Measurements from ENCODE around the gene AUTS2.

The AUTS2 gene

DNA sequence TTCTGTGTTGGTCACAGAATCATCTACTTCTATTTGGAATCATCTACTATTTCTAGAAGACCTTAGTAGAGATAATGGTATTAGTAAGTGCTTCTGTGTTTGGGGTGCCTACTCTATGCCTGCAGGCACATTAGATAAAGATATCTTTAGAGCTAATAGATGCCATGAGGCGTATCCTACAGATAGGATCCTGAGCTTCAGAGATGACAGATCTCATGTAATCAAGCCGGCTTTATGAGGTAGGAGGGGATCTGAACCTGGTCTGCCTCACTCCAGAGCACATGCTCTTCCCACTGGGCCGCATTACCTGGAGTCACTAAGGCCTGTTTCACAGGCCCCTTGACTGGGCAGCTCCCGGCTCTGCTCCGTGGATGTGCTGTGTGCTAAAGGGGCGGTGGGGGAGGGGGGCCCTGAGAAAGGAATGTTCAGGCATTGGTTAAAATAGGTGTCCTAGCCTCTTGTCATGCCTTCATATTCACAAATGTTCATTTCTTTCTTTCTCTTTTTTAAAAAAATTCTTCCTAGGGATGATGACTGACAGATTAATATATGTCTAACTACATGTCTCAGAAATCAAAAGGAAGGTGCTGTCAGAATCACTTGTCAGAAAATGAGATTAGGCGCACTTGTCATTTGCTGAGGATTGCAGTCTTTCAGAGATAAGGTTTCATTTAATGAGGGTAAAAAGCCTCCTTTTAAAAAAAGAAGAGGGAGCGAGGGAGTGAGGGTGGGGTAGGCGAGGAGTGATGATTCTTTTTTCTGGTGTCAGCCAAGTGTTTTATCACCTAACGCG is 1075.7 kb downstream of the AUTS2 start:
- TF ChIP-seq, protein P1, sequence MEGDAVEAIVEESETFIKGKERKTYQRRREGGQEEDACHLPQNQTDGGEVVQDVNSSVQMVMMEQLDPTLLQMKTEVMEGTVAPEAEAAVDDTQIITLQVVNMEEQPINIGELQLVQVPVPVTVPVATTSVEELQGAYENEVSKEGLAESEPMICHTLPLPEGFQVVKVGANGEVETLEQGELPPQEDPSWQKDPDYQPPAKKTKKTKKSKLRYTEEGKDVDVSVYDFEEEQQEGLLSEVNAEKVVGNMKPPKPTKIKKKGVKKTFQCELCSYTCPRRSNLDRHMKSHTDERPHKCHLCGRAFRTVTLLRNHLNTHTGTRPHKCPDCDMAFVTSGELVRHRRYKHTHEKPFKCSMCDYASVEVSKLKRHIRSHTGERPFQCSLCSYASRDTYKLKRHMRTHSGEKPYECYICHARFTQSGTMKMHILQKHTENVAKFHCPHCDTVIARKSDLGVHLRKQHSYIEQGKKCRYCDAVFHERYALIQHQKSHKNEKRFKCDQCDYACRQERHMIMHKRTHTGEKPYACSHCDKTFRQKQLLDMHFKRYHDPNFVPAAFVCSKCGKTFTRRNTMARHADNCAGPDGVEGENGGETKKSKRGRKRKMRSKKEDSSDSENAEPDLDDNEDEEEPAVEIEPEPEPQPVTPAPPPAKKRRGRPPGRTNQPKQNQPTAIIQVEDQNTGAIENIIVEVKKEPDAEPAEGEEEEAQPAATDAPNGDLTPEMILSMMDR (conservative IDR thresholded peaks at IDR 0.05; ENCODE audit: low read length) = no peak
- DNase-seq (ENCODE audit: low read depth) = no peak
- H3K4me3 ChIP-seq (ENCODE audit: low read length) = no peak overlapping the region

DNA sequence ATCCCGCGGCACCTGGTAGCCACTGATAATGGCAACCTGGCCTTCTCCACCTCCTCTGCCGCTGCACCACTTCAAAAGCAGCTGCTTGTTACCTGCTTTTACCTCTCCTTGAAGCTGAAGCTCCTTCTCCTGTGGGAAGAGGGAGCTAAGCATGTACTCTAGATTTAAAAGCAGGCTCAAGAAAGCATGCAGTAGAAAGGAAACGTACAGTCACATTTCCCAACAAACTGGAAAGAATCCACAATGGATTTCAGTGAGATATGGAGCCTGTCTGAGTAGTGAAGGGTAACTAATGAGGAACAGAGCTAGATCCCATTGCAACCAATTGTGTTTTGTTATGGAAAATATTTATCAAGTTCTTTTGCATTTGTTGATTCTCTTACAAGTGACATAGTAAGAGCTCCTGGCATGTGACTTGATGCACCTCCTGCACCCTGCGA is 1076.3 kb downstream of the AUTS2 start:
- TF ChIP-seq, protein P1 (conservative IDR thresholded peaks at IDR 0.05; ENCODE audit: low read length) = no peak
- DNase-seq (ENCODE audit: low read depth) = peak; percentile 54
- H3K4me3 ChIP-seq (ENCODE audit: low read length) = no peak overlapping the region

DNA sequence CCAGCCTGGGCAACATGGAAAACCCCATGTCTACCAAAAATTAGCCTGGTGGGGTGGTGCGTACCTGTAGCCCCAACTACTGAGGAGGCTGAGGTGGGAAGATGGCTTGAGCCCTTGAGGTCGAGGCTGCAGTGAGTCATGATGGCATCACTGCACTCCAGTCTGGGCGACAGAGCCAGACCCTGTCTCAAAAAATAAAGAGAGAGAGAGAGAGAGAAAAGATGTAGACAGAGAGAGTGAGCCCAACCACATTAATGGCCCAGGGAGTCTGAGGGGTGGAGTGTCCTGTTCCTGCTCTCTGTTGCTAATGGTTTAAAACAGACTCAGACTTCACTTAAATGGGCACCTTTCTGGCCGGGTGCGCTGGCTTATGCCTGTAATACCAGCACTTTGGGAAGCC is 1078.0 kb downstream of the AUTS2 start:
- TF ChIP-seq, protein P1 (conservative IDR thresholded peaks at IDR 0.05; ENCODE audit: low read length) = no peak
- H3K4me3 ChIP-seq (ENCODE audit: low read length) = no peak overlapping the region
- DNase-seq (ENCODE audit: low read depth) = no peak

DNA sequence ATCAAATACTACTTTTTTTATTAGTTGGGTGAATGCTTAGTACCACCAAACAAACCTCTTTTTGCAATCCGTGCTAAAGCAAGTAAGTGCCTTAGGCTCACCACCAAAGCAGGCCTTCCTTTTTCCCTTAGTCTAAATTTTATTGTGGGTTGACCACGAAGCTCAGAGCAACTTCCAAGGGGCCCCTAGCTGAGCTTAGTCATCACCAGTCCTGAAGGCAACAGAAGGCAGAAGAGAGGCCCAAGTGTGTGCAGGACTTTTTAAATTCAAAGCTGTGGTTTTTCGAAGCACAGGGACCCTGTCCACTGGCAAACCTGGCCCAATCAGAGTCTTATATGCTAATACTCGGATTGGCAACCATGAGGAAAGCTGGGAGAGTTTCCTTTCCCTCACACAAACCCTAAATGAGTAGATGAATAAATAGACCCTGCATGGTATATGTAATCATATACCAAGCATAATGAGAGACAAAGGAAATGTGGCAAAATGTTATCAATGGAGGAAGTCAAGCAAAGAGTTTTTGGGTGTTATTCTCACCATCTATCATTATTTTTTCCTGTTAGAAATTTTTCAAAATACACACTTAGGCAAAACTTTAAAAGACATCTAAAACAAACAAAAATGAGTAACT is 1080.5 kb downstream of the AUTS2 start:
- DNase-seq (ENCODE audit: low read depth) = peak; percentile 76
- H3K4me3 ChIP-seq (ENCODE audit: low read length) = no peak overlapping the region
- TF ChIP-seq, protein P1 (conservative IDR thresholded peaks at IDR 0.05; ENCODE audit: low read length) = no peak

DNA sequence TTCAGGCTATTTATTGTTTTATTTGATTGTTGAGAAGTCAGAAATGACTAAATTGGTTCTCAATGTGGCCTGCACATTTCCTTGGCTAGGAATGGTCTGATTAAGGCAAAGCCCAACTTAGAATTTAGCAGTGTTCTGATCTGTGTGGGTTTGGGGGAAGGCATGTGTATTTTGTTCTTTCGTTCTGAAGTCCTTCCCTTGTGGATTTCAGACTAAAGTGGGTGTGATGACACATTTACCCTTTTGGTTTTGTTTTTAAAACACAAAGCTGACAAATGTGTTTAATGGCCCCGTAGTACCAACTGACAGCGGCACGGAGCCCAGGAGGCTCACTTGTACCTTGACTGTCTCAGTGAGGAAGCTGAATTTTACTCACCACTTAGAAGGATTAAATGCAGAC is 1081.4 kb downstream of the AUTS2 start:
- TF ChIP-seq, protein P1 (conservative IDR thresholded peaks at IDR 0.05; ENCODE audit: low read length) = no peak
- DNase-seq (ENCODE audit: low read depth) = peak; percentile 78
- H3K4me3 ChIP-seq (ENCODE audit: low read length) = peak overlapping the region; percentile 13

GRCh38 chr7:70680306-70680705 is 1082.0 kb downstream of the AUTS2 start:
- no peak for DNase-seq (ENCODE audit: low read depth)
- TF ChIP-seq, protein P1 (conservative IDR thresholded peaks at IDR 0.05; ENCODE audit: low read length) = no peak
- no peak overlapping the region for H3K4me3 ChIP-seq (ENCODE audit: low read length)

All from AG10803 (cell line).